Measurements from ENCODE around the gene MID1.
A peak's percentile ranks its signal among the peaks of the same experiment; 100 is the strongest.

The MID1 gene

DNA sequence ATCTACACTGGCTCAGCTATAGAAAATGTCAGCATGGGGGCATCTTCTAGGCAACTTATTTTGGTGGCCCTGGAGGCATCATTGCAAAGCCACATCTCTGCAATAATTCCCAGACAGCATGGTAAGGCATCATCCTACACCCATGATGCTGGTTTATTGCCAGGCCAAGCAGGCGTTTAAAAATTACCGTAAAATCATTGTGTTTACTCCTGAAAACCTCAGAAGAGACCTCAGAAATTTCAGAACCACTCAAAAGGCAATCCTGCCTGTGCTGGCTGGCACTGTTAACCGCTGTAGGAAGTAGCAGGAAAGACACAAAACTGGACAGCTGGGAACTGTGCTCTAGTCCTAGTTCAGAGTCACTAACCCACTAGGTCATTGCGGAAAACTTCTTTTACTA, 63.2 kb downstream of the MID1 start:
- Histone ChIP-seq H2BK5ac (ENCODE audit: low read depth, low read length, poor library complexity, severe bottlenecking) (no peak overlapping the region), H3K27me3 (ENCODE audit: control insufficient read depth in 1 of 2, insufficient read depth in 1 of 2, low read length in 2 of 2) (no peaks in the 10 kb centered on the region), H3K4me2 (ENCODE audit: low read length, poor library complexity, severe bottlenecking) (no peak overlapping the region), H2BK15ac (ENCODE audit: low read depth, poor library complexity, severe bottlenecking) (no peak overlapping the region), H3K14ac (ENCODE audit: low read length in 2 of 2) (no peak overlapping the region), H2AK5ac (ENCODE audit: low read length, severe bottlenecking) (no peak overlapping the region), H3K9ac (ENCODE audit: low read length) (no peak overlapping the region), H4K91ac (ENCODE audit: low read length) (no peak overlapping the region), H3K79me1 (replicated peaks; ENCODE audit: low read length, poor library complexity, severe bottlenecking) (no peaks in the 10 kb centered on the region), H3K18ac (ENCODE audit: low read depth in 1 of 2, low read length in 2 of 2) (no peak overlapping the region), H3K4ac (ENCODE audit: low read depth in 1 of 2, low read length in 2 of 2) (no peak overlapping the region), H2BK120ac (ENCODE audit: low read depth, low read length) (no peak overlapping the region), H2BK12ac (ENCODE audit: low read length in 2 of 2) (no peak overlapping the region), H3K23ac (ENCODE audit: low read length in 2 of 2) (no peak overlapping the region), H4K8ac (ENCODE audit: low read length) (no peak overlapping the region), H3K27ac (ENCODE audit: low read length, poor library complexity, severe bottlenecking) (no peak overlapping the region), H3K4me3 (ENCODE audit: insufficient read depth in 1 of 2, low read depth in 1 of 2, low read length in 2 of 2) (no peak overlapping the region), H2AFZ (ENCODE audit: low read depth, low read length) (no peak overlapping the region), H3K4me1 (ENCODE audit: control insufficient read depth, insufficient read depth, low read depth, low read length) (no peaks in the 10 kb centered on the region), H3K9me3 (ENCODE audit: control insufficient read depth, low read length) (no peaks in the 10 kb centered on the region), H3K36me3 (ENCODE audit: control insufficient read depth in 1 of 2, insufficient read depth in 2 of 2, low read depth in 1 of 2, low read length in 2 of 2) (no peaks in the 10 kb centered on the region)
- no peak for DNase-seq
- 82% methylated on average over 3 of the region's 4 CpGs for WGBS

DNA sequence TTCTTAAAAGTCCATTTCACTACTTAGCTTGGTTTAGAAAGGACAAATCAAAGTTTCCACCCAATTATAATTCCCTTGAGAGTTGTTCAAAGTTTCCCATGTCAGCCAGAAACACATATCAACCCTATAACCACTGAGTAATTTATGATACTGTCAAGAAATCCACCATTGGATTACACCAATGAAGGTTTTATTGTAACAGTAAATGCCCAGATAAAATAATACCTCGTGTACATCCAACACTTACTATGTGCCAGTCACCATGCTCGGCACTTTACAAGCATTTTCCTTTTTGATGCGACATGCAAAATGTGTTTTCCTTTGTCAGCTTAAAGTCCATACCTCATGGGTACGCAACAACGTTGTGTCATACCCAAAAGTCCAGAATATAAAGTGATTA, 64.0 kb downstream of the MID1 start:
- Histone ChIP-seq H4K91ac (ENCODE audit: low read length) (no peak overlapping the region), H3K27ac (ENCODE audit: low read length, poor library complexity, severe bottlenecking) (no peak overlapping the region), H3K18ac (ENCODE audit: low read depth in 1 of 2, low read length in 2 of 2) (no peak overlapping the region), H2AFZ (ENCODE audit: low read depth, low read length) (no peak overlapping the region), H2BK5ac (ENCODE audit: low read depth, low read length, poor library complexity, severe bottlenecking) (no peak overlapping the region), H3K9ac (ENCODE audit: low read length) (no peak overlapping the region), H3K23ac (ENCODE audit: low read length in 2 of 2) (no peak overlapping the region), H3K79me1 (replicated peaks; ENCODE audit: low read length, poor library complexity, severe bottlenecking) (no peaks in the 10 kb centered on the region), H4K8ac (ENCODE audit: low read length) (no peak overlapping the region), H3K9me3 (ENCODE audit: control insufficient read depth, low read length) (no peaks in the 10 kb centered on the region), H2BK12ac (ENCODE audit: low read length in 2 of 2) (no peak overlapping the region), H3K14ac (ENCODE audit: low read length in 2 of 2) (no peak overlapping the region), H3K36me3 (ENCODE audit: control insufficient read depth in 1 of 2, insufficient read depth in 2 of 2, low read depth in 1 of 2, low read length in 2 of 2) (no peaks in the 10 kb centered on the region), H3K4ac (ENCODE audit: low read depth in 1 of 2, low read length in 2 of 2) (no peak overlapping the region), H3K4me1 (ENCODE audit: control insufficient read depth, insufficient read depth, low read depth, low read length) (no peaks in the 10 kb centered on the region), H2BK120ac (ENCODE audit: low read depth, low read length) (no peak overlapping the region), H3K4me3 (ENCODE audit: insufficient read depth in 1 of 2, low read depth in 1 of 2, low read length in 2 of 2) (no peak overlapping the region), H3K27me3 (ENCODE audit: control insufficient read depth in 1 of 2, insufficient read depth in 1 of 2, low read length in 2 of 2) (no peaks in the 10 kb centered on the region), H2AK5ac (ENCODE audit: low read length, severe bottlenecking) (no peak overlapping the region), H3K4me2 (ENCODE audit: low read length, poor library complexity, severe bottlenecking) (no peak overlapping the region), H2BK15ac (ENCODE audit: low read depth, poor library complexity, severe bottlenecking) (no peak overlapping the region)
- no peak for DNase-seq
- WGBS: 96% methylated on average over 3 of the region's 5 CpGs

DNA sequence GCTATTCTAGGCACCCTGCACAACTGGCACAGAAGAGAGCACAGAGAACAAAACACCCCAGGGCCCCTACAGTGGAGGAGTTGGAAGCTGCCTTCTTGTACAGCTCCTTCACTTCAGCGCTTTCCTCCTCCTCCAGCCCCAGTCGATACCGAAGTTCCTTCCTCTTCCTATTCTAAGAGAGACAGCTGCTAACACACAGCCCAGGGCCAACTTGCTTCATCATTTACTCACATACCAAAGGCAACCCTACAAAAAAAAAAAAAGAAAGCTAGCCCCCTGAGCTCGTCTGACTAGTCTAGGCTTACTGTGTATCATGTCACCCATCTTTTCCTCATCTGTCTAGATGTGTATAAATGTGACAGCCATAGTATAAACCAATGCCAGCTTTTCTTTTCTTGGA, 64.5 kb downstream of the MID1 start:
- no peaks in the 10 kb centered on the region for H3K27me3 ChIP-seq (ENCODE audit: control insufficient read depth in 1 of 2, insufficient read depth in 1 of 2, low read length in 2 of 2)
- no peak overlapping the region for H3K27ac ChIP-seq (ENCODE audit: low read length, poor library complexity, severe bottlenecking)
- no peak overlapping the region for H2AFZ ChIP-seq (ENCODE audit: low read depth, low read length)
- no peak for DNase-seq
- no peak overlapping the region for H3K4me3 ChIP-seq (ENCODE audit: insufficient read depth in 1 of 2, low read depth in 1 of 2, low read length in 2 of 2)
- no peaks in the 10 kb centered on the region for H3K9me3 ChIP-seq (ENCODE audit: control insufficient read depth, low read length)
- 63% methylated on average over 3 of the region's 4 CpGs for WGBS
- no peaks in the 10 kb centered on the region for H3K4me1 ChIP-seq (ENCODE audit: control insufficient read depth, insufficient read depth, low read depth, low read length)
- no peak overlapping the region for H3K4ac ChIP-seq (ENCODE audit: low read depth in 1 of 2, low read length in 2 of 2)
- H2BK5ac ChIP-seq (ENCODE audit: low read depth, low read length, poor library complexity, severe bottlenecking): no peak overlapping the region
- H3K14ac ChIP-seq (ENCODE audit: low read length in 2 of 2): no peak overlapping the region
- no peak overlapping the region for H2BK12ac ChIP-seq (ENCODE audit: low read length in 2 of 2)
- no peak overlapping the region for H3K23ac ChIP-seq (ENCODE audit: low read length in 2 of 2)
- no peak overlapping the region for H2AK5ac ChIP-seq (ENCODE audit: low read length, severe bottlenecking)
- no peak overlapping the region for H3K9ac ChIP-seq (ENCODE audit: low read length)
- H4K8ac ChIP-seq (ENCODE audit: low read length): no peak overlapping the region
- no peak overlapping the region for H3K18ac ChIP-seq (ENCODE audit: low read depth in 1 of 2, low read length in 2 of 2)
- no peaks in the 10 kb centered on the region for H3K79me1 ChIP-seq (replicated peaks; ENCODE audit: low read length, poor library complexity, severe bottlenecking)
- H4K91ac ChIP-seq (ENCODE audit: low read length): no peak overlapping the region
- H2BK15ac ChIP-seq (ENCODE audit: low read depth, poor library complexity, severe bottlenecking): no peak overlapping the region
- H3K36me3 ChIP-seq (ENCODE audit: control insufficient read depth in 1 of 2, insufficient read depth in 2 of 2, low read depth in 1 of 2, low read length in 2 of 2): no peaks in the 10 kb centered on the region
- H2BK120ac ChIP-seq (ENCODE audit: low read depth, low read length): no peak overlapping the region
- no peak overlapping the region for H3K4me2 ChIP-seq (ENCODE audit: low read length, poor library complexity, severe bottlenecking)

DNA sequence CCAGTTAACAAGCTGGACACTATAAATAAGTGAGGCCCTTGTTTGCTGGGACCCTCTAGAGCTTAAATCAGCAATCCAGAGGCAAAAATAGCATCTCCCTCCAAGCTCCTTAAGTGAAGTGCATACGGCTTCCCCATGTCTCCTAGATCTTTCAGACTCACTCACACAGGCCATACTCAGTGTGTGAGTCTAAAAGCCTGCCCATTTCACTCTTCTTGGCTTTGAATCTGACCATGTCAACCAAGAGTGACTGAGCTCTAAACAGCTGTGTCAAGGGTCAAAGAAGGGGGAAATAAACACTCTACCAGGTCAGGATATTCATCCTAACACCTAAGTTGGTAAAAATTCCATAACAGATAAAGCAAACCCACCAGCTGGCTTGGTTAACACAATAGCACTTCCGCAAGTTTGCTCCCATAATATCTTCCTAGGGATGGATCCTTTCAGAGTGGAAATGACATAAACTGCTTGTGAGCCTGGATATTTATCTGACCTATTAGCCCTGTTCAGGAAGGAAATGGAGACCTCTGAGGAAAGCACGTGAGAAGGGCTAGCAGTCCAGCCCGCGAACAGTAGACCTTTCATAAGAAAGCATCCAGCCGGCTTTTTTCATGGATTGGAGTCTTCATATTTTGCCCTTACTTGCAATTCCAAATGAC, 65.6 kb downstream of the MID1 start:
- WGBS: 47% methylated on average over 5 of the region's 6 CpGs
- Histone ChIP-seq H2BK15ac (ENCODE audit: low read depth, poor library complexity, severe bottlenecking) (no peak overlapping the region), H3K27ac (ENCODE audit: low read length, poor library complexity, severe bottlenecking) (no peak overlapping the region), H3K18ac (ENCODE audit: low read depth in 1 of 2, low read length in 2 of 2) (peak overlapping the region in 1 of 2 experiments; percentile 54), H3K4me2 (ENCODE audit: low read length, poor library complexity, severe bottlenecking) (no peak overlapping the region), H3K4ac (ENCODE audit: low read depth in 1 of 2, low read length in 2 of 2) (no peak overlapping the region), H3K4me1 (ENCODE audit: control insufficient read depth, insufficient read depth, low read depth, low read length) (no peaks in the 10 kb centered on the region), H3K23ac (ENCODE audit: low read length in 2 of 2) (no peak overlapping the region), H2BK120ac (ENCODE audit: low read depth, low read length) (no peak overlapping the region), H3K79me1 (replicated peaks; ENCODE audit: low read length, poor library complexity, severe bottlenecking) (no peaks in the 10 kb centered on the region), H4K91ac (ENCODE audit: low read length) (no peak overlapping the region), H3K9me3 (ENCODE audit: control insufficient read depth, low read length) (no peaks in the 10 kb centered on the region), H2AFZ (ENCODE audit: low read depth, low read length) (no peak overlapping the region), H2AK5ac (ENCODE audit: low read length, severe bottlenecking) (no peak overlapping the region), H3K14ac (ENCODE audit: low read length in 2 of 2) (no peak overlapping the region), H2BK12ac (ENCODE audit: low read length in 2 of 2) (no peak overlapping the region), H3K36me3 (ENCODE audit: control insufficient read depth in 1 of 2, insufficient read depth in 2 of 2, low read depth in 1 of 2, low read length in 2 of 2) (no peaks in the 10 kb centered on the region), H3K9ac (ENCODE audit: low read length) (no peak overlapping the region), H4K8ac (ENCODE audit: low read length) (no peak overlapping the region), H2BK5ac (ENCODE audit: low read depth, low read length, poor library complexity, severe bottlenecking) (no peak overlapping the region), H3K27me3 (ENCODE audit: control insufficient read depth in 1 of 2, insufficient read depth in 1 of 2, low read length in 2 of 2) (no peaks in the 10 kb centered on the region), H3K4me3 (ENCODE audit: insufficient read depth in 1 of 2, low read depth in 1 of 2, low read length in 2 of 2) (no peak overlapping the region)
- DNase-seq: peak; percentile 23

All from mesenchymal stem cell (in vitro differentiated cells and primary cell).